Ovary (tissue), 9 donors: Measurements from ENCODE around the gene GLCCI1. TPM values are rescaled to one million over a fixed set of nuclear protein-coding genes. Genes with fewer than 3 reads are reported as not detected.

Source experiments
- DNase-seq, 5 donors: peaks; one replicate each; pipeline ENCODE4 v3.0.0-alpha.2; 2019 to 2020
- H3K27ac ChIP-seq, 2 donors: fragments of 200-600 bp; one replicate each; pipeline versions ENCODE4 v1.5.1 to v1.8.0; 2019 to 2022
- H3K27me3 ChIP-seq: fragments of 200-600 bp; one replicate; pipeline ENCODE4 v1.8.0; 2022
- H3K36me3 ChIP-seq: fragments of 200-600 bp; sonication (generic); one replicate; pipeline ENCODE4 v1.5.1; 2019
- H3K4me1 ChIP-seq: one replicate; pipeline ENCODE4 v1.8.1; 2013; ENCODE audit warnings: mild to moderate bottlenecking, moderate library complexity; ENCODE audit not compliant: insufficient read depth
- H3K4me3 ChIP-seq: fragments of 200-600 bp; sonication (generic); one replicate; pipeline ENCODE4 v1.5.1; 2017
- H3K9me3 ChIP-seq, 2 donors: fragments of 200-600 bp in 1 of 2; sonication (generic) in 1 of 2; one replicate each; pipeline versions ENCODE4 v1.5.1 to v1.8.1; 2013 to 2019; ENCODE audit warnings: mild to moderate bottlenecking in 1 of 2, moderate library complexity in 1 of 2
- CTCF ChIP-seq, 3 donors: fragments of 450-650 bp in 2 of 3; fragments of 200-600 bp in 1 of 3; IDR thresholded peaks; one replicate each; pipeline versions ENCODE4 v1.5.1 to v1.8.0; 2016 to 2022; ENCODE audit warnings: antibody characterized with exemption in 3 of 3, mild to moderate bottlenecking in 1 of 3
- EP300 ChIP-seq: sonication (generic); formaldehyde crosslinking; IDR thresholded peaks from one replicate; pipeline ENCODE4 v1.6.1; 2017; ENCODE audit warnings: antibody characterized with exemption
- POLR2A ChIP-seq: fragments of 450-650 bp; IDR thresholded peaks from one replicate; pipeline ENCODE4 v1.6.1; 2017; ENCODE audit warnings: antibody characterized with exemption, mild to moderate bottlenecking, moderate library complexity
- WGBS, 3 donors: extraction: QIAGEN DNeasy Blood & Tissue Kit in 1 of 3; methylation state at CpG; one replicate each; pipeline versions ENCODE4 v1.1.5 to v1.1.7; 2013 to 2017; 5-methylcytosine and 5-hydroxymethylcytosine counted together
- intact Hi-C, 4 donors: fragments of 100-400 bp; cut with DNase I; formaldehyde crosslinking; loops; one replicate each; pipeline versions ENCODE4 v1.11.0 to v1.15.1; 2022 to 2023
- polyA plus RNA-seq, 2 donors: library from polyadenylated mRNA; stranded (reverse); fragments of 200-250 nt in 1 of 2; fragments of 350-450 nt in 1 of 2; fragmentation: Illumina TruSeq in 1 of 2; extraction: RNeasy Lipid Tissue Mini Kit (QIAGEN cat#74804) in 1 of 2; gene quantifications; one replicate each; pipeline ENCODE4 v1.2.3, GENCODE V29; 2013 to 2014
- total RNA-seq, 7 donors: library from RNA; depleted of rRNA in 2 of 7; stranded (reverse); fragments of >200 nt in 2 of 7; fragmentation: NEBNext Ultra II Directional in 3 of 7; extraction: Animal tissue kit (Norgen Biotek cat#: 25700) in 3 of 7; gene quantifications; one replicate each; pipeline versions ENCODE4 v1.1.0 to v1.2.4, GENCODE V29; 2016 to 2023
- donor health status: DM: no; HTN: no; CAD: no; lungs with moderate emphysema.
- donor health status: DM: no; HTN: no; CAD: no.
- donor health status: Bipolar disorder and iron deficiency.
- donor health status: DM: yes; HTN: yes; CAD: no.
- donor health status: DM: no; HTN: no; CAD: no.
- donor health status: DM: yes; HTN: yes; CAD: no.

Gene GLCCI1
- total and polyA plus RNA-seq, 9 donors, result 6.2 to 12.7 (median 9.9) TPM

DNA sequence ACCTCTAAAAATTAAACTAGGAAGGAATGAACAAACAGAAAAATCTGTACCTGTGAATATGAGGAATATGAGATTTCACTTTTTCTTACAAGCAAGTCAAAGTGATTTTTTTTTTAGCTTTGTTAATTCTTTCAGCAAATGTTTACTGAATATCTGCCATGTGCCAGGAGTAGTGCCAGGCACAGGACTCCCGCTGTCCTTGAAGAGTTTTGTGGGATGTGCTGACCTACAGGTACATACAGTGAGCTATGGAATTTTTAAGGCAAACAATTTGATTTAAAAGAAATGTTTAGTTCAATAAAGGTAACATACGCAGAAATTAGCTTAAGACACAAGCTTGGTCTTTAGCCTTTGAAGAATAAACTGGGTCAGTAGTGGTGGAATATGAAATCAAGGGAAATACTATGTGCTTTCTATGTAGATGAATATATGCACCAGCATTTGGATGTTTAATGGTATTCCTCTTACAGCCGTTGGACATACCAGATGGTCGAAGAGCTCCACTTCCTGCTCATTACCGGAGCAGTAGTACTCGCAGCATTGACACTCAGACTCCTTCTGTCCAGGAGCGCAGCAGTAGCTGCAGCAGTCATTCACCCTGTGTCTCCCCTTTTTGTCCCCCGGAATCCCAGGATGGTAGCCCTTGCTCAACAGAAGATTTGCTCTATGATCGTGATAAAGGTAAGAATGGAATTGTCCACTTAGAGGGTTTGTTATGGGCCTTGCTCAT is 102.0 kb downstream of the GLCCI1 start:
- DNase-seq, result no peak
- TF ChIP-seq EP300 (no peak), POLR2A (no peak), CTCF (IDR thresholded peaks at IDR 0.05) (no peak)
- 94 to 96% (median 95%) methylated on average over 9 of the region's 9 CpGs for WGBS, 3 donors
- no peaks in the 10 kb centered on the region for H3K9me3 ChIP-seq
- no peaks in the 10 kb centered on the region for H3K36me3 ChIP-seq
- H3K4me1 ChIP-seq, result no peaks in the 10 kb centered on the region
- intact Hi-C loops, result no loop called here
- H3K4me3 ChIP-seq, result no peak overlapping the region
- no peaks in the 10 kb centered on the region for H3K27me3 ChIP-seq
- H3K27ac ChIP-seq, result no peak overlapping the region

- H3K9me3 ChIP-seq, result no peaks in the 10 kb centered on the region
- no peak overlapping the region for H3K4me3 ChIP-seq
- no peak overlapping the region for H3K27ac ChIP-seq
- TF ChIP-seq EP300 (no peak), CTCF (IDR thresholded peaks at IDR 0.05) (no peak), POLR2A (no peak)
- no peaks in the 10 kb centered on the region for H3K27me3 ChIP-seq
- intact Hi-C loops, result no loop called here
- no peaks in the 10 kb centered on the region for H3K4me1 ChIP-seq
- H3K36me3 ChIP-seq, result no peaks in the 10 kb centered on the region
- DNase-seq, result no peak
Measured at GRCh38 chr7:8078418-8078817, 109.8 kb downstream of the GLCCI1 start.

GRCh38 chr7:8082762-8083161 is 114.2 kb downstream of the GLCCI1 start:
- Histone ChIP-seq H3K4me1 (no peaks in the 10 kb centered on the region), H3K36me3 (peaks cover 4% of the 10 kb centered on the region), H3K9me3 (no peaks in the 10 kb centered on the region), H3K27me3 (no peaks in the 10 kb centered on the region), H3K27ac (no peak overlapping the region), H3K4me3 (no peak overlapping the region)
- intact Hi-C loops, result no loop called here
- no peak for TF ChIP-seq EP300
- no peak for TF ChIP-seq POLR2A
- no peak for TF ChIP-seq CTCF (IDR thresholded peaks at IDR 0.05)
- no peak for DNase-seq
- 94 to 96% (median 95%) methylated on average over 2 of the region's 2 CpGs for WGBS, 3 donors

DNA sequence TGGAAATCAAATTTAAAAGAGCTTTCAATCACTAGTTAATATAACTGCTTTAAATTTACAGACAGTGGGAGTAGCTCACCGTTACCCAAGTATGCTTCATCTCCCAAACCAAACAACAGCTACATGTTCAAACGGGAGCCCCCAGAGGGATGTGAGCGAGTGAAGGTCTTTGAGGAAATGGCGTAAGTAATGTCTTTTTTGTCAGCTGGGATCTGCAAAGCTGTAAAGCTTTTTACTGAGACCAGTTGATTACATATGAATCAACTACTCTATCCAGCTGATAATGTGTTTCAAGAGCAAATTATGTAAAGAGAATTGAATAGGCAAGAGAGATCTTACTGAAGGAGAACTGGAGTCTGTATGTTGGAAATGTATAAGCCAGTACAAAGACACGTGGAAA is 116.2 kb downstream of the GLCCI1 start:
- Histone ChIP-seq H3K4me1 (no peaks in the 10 kb centered on the region), H3K4me3 (no peak overlapping the region), H3K9me3 (no peaks in the 10 kb centered on the region), H3K27ac (no peak overlapping the region), H3K27me3 (no peaks in the 10 kb centered on the region), H3K36me3 (peaks cover 4% of the 10 kb centered on the region)
- intact Hi-C loops, result no loop called here
- TF ChIP-seq CTCF (IDR thresholded peaks at IDR 0.05), result no peak
- no peak for TF ChIP-seq POLR2A
- no peak for TF ChIP-seq EP300
- WGBS, 3 donors, result 93 to 94% (median 93%) methylated on average over 5 of the region's 5 CpGs
- no peak for DNase-seq
